A549 (cell line): Measurements from ENCODE around the gene FKBP6. TPM values are rescaled to one million over a fixed set of nuclear protein-coding genes. Genes with fewer than 3 reads are reported as not detected.
"Not testable (repeated sequence)": the region's sequence is repeated elsewhere in the genome, so short reads cannot be mapped to it uniquely, and the experiment has no call there.

Source experiments
- ATAC-seq, 2 experiments: fragments of 200-7000 bp in 1 of 2; fragments of >200 bp in 1 of 2; cut with Nextera tagmentation in 1 of 2; cut with Tn5 transposase in 1 of 2; 3 replicates each; pipeline versions ENCODE4 v1.8.0 to v1.9.1; 2018 to 2020; ENCODE audit warnings: mild to moderate bottlenecking in 1 of 2, moderate library complexity in 1 of 2
- CTCF ChIA-PET: fragments of 300-600 bp; sonication (Branson Sonifier 250); formaldehyde crosslinking; extraction: SDS; loops from one replicate; lab custom pipeline; 2021; ENCODE audit warnings: antibody characterized with exemption, inconsistent platforms; lab: Yijun Ruan, JAX
- POLR2A ChIA-PET: fragments of 350-600 bp; formaldehyde crosslinking; extraction: SDS; loops from one replicate; lab custom pipeline; 2021; ENCODE audit warnings: antibody characterized with exemption, inconsistent platforms; lab: Yijun Ruan, JAX
- DNase-seq, 2 experiments: peaks; one replicate each; pipeline versions ENCODE4 v3.0.0 to v3.0.0-alpha.2; 2011 to 2016; ENCODE audit warnings: low read depth in 1 of 2, low spot score in 1 of 2
- FAIRE-seq: peaks from 2 replicates; lab custom pipeline; 2011; peaks lifted over from hg19 to GRCh38; lab: Jason Lieb, UNC
- H3K27ac ChIP-seq, 2 experiments: fragments of >200 bp; sonication (Bioruptor Twin); formaldehyde crosslinking; 3 replicates each; pipeline ENCODE4 v1.5.1; 2016 to 2017
- H3K4me1 ChIP-seq: fragments of >200 bp; sonication (Bioruptor Twin); formaldehyde crosslinking; 3 replicates; pipeline ENCODE4 v1.6.1; 2016
- H3K4me2 ChIP-seq: fragments of >200 bp; sonication (Bioruptor Twin); formaldehyde crosslinking; 3 replicates; pipeline ENCODE4 v1.6.1; 2016
- H3K4me3 ChIP-seq: fragments of >200 bp; sonication (Bioruptor Twin); formaldehyde crosslinking; 3 replicates; pipeline ENCODE4 v1.5.1; 2016
- H3K9me3 ChIP-seq: fragments of >200 bp; sonication (Bioruptor Twin); formaldehyde crosslinking; 3 replicates; pipeline ENCODE4 v1.6.1; 2016
- CBX2 ChIP-seq: fragments of 200-600 bp; sonication (generic); IDR thresholded peaks from 2 replicates; pipeline ENCODE4 v1.6.1; 2016; ENCODE audit warnings: low read depth, mild to moderate bottlenecking, borderline replicate concordance
- CHD4 ChIP-seq: fragments of 200-600 bp; sonication (generic); IDR thresholded peaks from 2 replicates; pipeline ENCODE4 v1.6.1; 2016; ENCODE audit warnings: antibody characterized with exemption, mild to moderate bottlenecking, borderline replicate concordance
- FOSB ChIP-seq: fragments of 250-450 bp; sonication (Bioruptor Pico); IDR thresholded peaks from 2 replicates; pipeline ENCODE4 v1.5.0; 2020; ENCODE audit warnings: mild to moderate bottlenecking, moderate library complexity
- NR3C1 ChIP-seq: fragments of >200 bp; sonication (Bioruptor Twin); formaldehyde crosslinking; IDR thresholded peaks from 3 replicates; pipeline ENCODE4 v1.6.1; 2017
- POLR2AphosphoS2 ChIP-seq: conservative IDR thresholded peaks from 2 replicates; pipeline ENCODE4 v1.6.1; 2012; ENCODE audit warnings: low read length, improper control_type of control experiment, inconsistent platforms
- USF2 ChIP-seq: fragments of 450-650 bp; IDR thresholded peaks from 2 replicates; pipeline ENCODE4 v1.6.1; 2014; ENCODE audit warnings: antibody characterized with exemption
- ZFP36 ChIP-seq: fragments of 450-650 bp; IDR thresholded peaks from 2 replicates; pipeline ENCODE4 v1.6.1; 2014; ENCODE audit warnings: borderline replicate concordance; ENCODE audit not compliant: partially characterized antibody
- WGBS: methylation state at CpG from one replicate; pipeline ENCODE4 v1.1.6; 2017; ENCODE audit errors: missing lambda C conversion rate; 5-methylcytosine and 5-hydroxymethylcytosine counted together
- polyA plus RNA-seq, 4 experiments: library from polyadenylated mRNA; depleted of rRNA in 3 of 4; stranded (reverse); fragments of >200 nt; fragmentation: RNase III in 1 of 4; extraction: RNeasy Plus Mini Kit Qiagen cat#74134 plus additional on column Dnase treatment in 1 of 4; gene quantifications; 2 replicates in 3 of 4; 3 replicates in 1 of 4; pipeline ENCODE4 v1.2.3, GENCODE V29; 2011 to 2017
- TF ChIP-seq, protein P1 (sequence below): fragments of 250-450 bp; sonication (Bioruptor Pico); IDR thresholded peaks from 2 replicates; pipeline ENCODE4 v1.5.0; 2021; ENCODE audit warnings: mild to moderate bottlenecking, moderate library complexity, borderline replicate concordance

The FKBP6 gene
- polyA plus RNA-seq, 2 of the 4 experiments (the other 2 are of a cell fraction), result 0.04 TPM; not detected in 1

GRCh38 chr7:73373741-73374140, 45.8 kb downstream of the FKBP6 start:
- Histone ChIP-seq H3K4me1 (no peaks in the 10 kb centered on the region), H3K4me2 (no peak overlapping the region), H3K4me3 (no peak overlapping the region), H3K9me3 (no peaks in the 10 kb centered on the region), H3K27ac (no peak overlapping the region)
- DNase-seq, result no peak
- WGBS, result 68% methylated on average over 13 of the region's 13 CpGs
- POLR2A ChIA-PET, result no interaction called here
- CTCF ChIA-PET, result interaction anchor here (0.6 to 1.4 kb wide), 2 partner anchors 23 to 198 kb away, joined by 3 read pairs; no protein-coding TSS in a partner anchor
- no peak for ATAC-seq
- no peak for FAIRE-seq
- TF ChIP-seq FOSB (CRISPR knock-in tag) (no peak), CBX2 (no peak), CHD4 (no peak), NR3C1 (no peak)
- TF ChIP-seq, protein P1, sequence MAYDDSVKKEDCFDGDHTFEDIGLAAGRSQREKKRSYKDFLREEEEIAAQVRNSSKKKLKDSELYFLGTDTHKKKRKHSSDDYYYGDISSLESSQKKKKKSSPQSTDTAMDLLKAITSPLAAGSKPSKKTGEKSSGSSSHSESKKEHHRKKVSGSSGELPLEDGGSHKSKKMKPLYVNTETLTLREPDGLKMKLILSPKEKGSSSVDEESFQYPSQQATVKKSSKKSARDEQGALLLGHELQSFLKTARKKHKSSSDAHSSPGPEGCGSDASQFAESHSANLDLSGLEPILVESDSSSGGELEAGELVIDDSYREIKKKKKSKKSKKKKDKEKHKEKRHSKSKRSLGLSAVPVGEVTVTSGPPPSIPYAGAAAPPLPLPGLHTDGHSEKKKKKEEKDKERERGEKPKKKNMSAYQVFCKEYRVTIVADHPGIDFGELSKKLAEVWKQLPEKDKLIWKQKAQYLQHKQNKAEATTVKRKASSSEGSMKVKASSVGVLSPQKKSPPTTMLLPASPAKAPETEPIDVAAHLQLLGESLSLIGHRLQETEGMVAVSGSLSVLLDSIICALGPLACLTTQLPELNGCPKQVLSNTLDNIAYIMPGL (CRISPR knock-in tag), result no peak

- POLR2A ChIA-PET, FAIRE-seq: not testable (repeated sequence)
- CTCF ChIA-PET, result interaction anchor here (1.5 kb wide), 1 partner anchor 9 kb away, joined by 3 read pairs; no protein-coding TSS in a partner anchor
Observed at GRCh38 chr7:73376262-73376661, 48.3 kb downstream of the FKBP6 start.

DNA sequence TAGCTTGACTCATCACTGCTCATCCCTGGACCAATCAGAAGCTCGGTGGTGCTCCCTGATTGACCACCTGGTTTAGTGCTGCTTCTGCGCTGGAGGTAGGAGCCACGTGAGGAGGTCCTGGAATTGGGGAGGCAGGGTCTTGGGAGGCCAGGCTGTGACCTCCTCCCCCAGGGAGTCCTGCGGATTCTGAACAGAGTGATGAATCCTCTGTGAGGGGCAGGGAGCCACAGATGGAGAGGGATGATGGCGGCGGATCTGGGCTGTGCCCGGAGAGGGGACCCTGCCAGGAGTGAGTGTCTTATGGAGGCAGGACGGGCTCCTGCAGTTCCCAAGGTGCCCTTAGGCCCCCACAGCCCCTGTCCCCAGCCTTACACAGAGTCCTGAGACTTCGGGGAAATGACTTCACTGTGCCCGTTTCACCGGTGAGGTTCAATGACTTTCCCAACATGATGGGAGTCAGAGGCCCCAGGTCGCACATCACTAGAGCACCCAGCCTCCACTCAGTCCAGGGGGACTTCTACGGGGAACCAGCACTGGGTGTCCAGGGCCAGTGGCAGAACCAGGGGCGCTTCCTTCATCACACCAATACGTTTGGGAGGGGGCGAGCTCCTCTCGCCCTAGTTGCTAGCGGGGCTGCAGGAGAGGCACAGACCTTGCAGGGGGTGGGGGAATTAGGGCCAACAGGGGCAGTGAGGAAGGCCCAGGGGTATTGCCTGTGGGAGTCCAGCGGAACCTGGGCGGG, 48.9 kb downstream of the FKBP6 start:
- TF ChIP-seq USF2 (no peak), POLR2AphosphoS2 (no peak), ZFP36 (peak; percentile 32), FOSB (CRISPR knock-in tag) (no peak)
- Histone ChIP-seq H3K4me2 (no peak overlapping the region), H3K27ac (no peak overlapping the region), H3K9me3 (no peaks in the 10 kb centered on the region), H3K4me1 (no peaks in the 10 kb centered on the region), H3K4me3 (no peak overlapping the region)
- ATAC-seq (peak; percentile 26 to 48; a peak in 4 of 6 replicates), DNase-seq (no peak), FAIRE-seq (no peak)
- CTCF ChIA-PET, result interaction anchor here (0.5 to 1.5 kb wide), 2 partner anchors 9 to 95 kb away, joined by 3 to 4 read pairs; no protein-coding TSS in a partner anchor
- POLR2A ChIA-PET, result no interaction called here
- WGBS, result 75% methylated on average over 17 of the region's 20 CpGs

More at GRCh38 chr7:73376262-73376661, 48.3 kb downstream of the FKBP6 start:
- not testable (repeated sequence) for H3K4me2 ChIP-seq, H3K9me3 ChIP-seq, H3K4me3 ChIP-seq, DNase-seq, H3K4me1 ChIP-seq, H3K27ac ChIP-seq
- 40% methylated on average over 3 of the region's 4 CpGs for WGBS
- ATAC-seq, result peak; percentile 56 to 63; a peak in 3 of 6 replicates

GRCh38 chr7:73377413-73378200, 49.6 kb downstream of the FKBP6 start:
- peak overlapping the region; percentile 25; the same call in 1 of the 3 replicates for H3K4me3 ChIP-seq
- WGBS, result 25% methylated on average over 39 of the region's 68 CpGs

More at GRCh38 chr7:73377413-73378200, 49.6 kb downstream of the FKBP6 start:
- H3K27ac ChIP-seq, DNase-seq, POLR2A ChIA-PET, ATAC-seq, H3K4me1 ChIP-seq, H3K9me3 ChIP-seq, FAIRE-seq: not testable (repeated sequence)
- H3K4me2 ChIP-seq, result peak overlapping the region; percentile 53
- CTCF ChIA-PET, result interaction anchor here (0.5 kb wide), 1 partner anchor 96 kb away, joined by 4 read pairs; no protein-coding TSS in a partner anchor
